GM18868 (cell line): ENCODE data around the gene RNF135.
"Not testable (repeated sequence)": the region's sequence is repeated elsewhere in the genome, so short reads cannot be mapped to it uniquely, and the experiment has no call there.

Source experiments
- ATAC-seq: cut with Tn5 transposase; IDR thresholded peaks from one replicate; pipeline ENCODE4 v1.9.1; 2021; ENCODE audit warnings: mild to moderate bottlenecking, moderate library complexity; ENCODE audit not compliant: unreplicated experiment

RNF135 gene

GRCh38 chr17:30954046-30954830 is 16.6 kb upstream of the RNF135 start:
- ATAC-seq, result no peak

- no peak for ATAC-seq
Measured at GRCh38 chr17:30956764-30957374, 14.0 kb upstream of the RNF135 start.

GRCh38 chr17:30957741-30958140 is 13.1 kb upstream of the RNF135 start:
- no peak for ATAC-seq

GRCh38 chr17:30958187-30958586 is 12.7 kb upstream of the RNF135 start:
- no peak for ATAC-seq

- peak; percentile 68 for ATAC-seq
Measured at GRCh38 chr17:30961209-30962188, 9.3 kb upstream of the RNF135 start.

- not testable (repeated sequence) for ATAC-seq
Measured at GRCh38 chr17:30964312-30964711, 6.5 kb upstream of the RNF135 start.

GRCh38 chr17:30964876-30965275 is 6.0 kb upstream of the RNF135 start:
- ATAC-seq, result no peak

- no peak for ATAC-seq
Measured at GRCh38 chr17:30965686-30966085, 5.2 kb upstream of the RNF135 start.

GRCh38 chr17:30967911-30968310 is 2.9 kb upstream of the RNF135 start:
- not testable (repeated sequence) for ATAC-seq

GRCh38 chr17:30969989-30970830 is 629 bp upstream of the RNF135 start:
- peak; percentile 36 for ATAC-seq

GRCh38 chr17:30975042-30975820 is 4.4 kb downstream of the RNF135 start:
- no peak for ATAC-seq

GRCh38 chr17:30979919-30980318 is 9.1 kb downstream of the RNF135 start:
- not testable (repeated sequence) for ATAC-seq

- ATAC-seq, result no peak
Measured at GRCh38 chr17:30981531-30982519, 11.0 kb downstream of the RNF135 start.

- ATAC-seq, result no peak
Measured at GRCh38 chr17:30982855-30983254, 12.0 kb downstream of the RNF135 start.

- no peak for ATAC-seq
Measured at GRCh38 chr17:30990458-30990857, 19.6 kb downstream of the RNF135 start.

GRCh38 chr17:30992551-30992950 is 21.7 kb downstream of the RNF135 start:
- no peak for ATAC-seq

GRCh38 chr17:30995347-30995746 is 24.5 kb downstream of the RNF135 start:
- ATAC-seq, result no peak

- no peak for ATAC-seq
Measured at GRCh38 chr17:30996486-30996885, 25.6 kb downstream of the RNF135 start.
